ENCODE measurements around the gene XNDC1N.

XNDC1N gene

DNA sequence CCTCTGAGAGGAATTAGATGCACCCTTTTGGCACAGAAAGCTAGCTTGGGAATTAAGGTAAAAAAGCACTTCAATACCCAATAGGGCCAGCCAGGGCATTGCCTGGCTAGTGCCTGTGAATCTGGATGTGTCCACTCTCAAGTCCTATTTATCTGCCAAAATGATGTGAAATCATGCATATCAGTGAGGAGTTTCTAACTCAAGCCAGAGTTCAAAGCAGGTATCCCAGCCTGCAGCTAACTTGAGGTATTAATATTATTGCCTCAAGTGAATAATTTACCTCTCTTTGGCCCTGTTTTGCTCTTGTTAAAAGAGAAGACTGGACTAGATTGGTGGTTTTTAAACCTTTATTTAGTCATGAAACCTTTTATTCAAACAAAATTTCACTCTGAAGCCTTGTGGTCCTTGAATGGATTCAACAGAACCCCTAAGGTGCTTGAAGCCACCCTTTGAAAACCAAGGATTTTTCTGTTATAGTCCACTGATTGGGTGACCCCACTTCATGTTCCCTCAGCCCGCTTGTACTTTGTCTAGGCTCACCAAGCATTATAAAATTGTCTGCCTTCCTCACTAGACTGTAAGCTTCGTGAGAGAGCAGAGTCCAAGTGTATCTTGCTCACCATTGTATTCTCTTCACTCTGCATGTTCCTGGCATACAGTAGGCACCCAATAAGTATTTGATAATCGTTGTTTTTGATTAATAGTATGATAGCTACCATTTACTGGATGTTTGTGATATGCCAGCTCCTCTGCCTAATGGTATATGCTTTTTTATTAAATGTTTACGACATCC is 4.9 kb upstream of the XNDC1N start:
- Histone ChIP-seq H3K36me3 (ENCODE audit: control insufficient read depth, insufficient read depth, low read length) (no peaks in the 10 kb centered on the region), H3K9ac (no peak overlapping the region), H3K79me2 (peaks cover 7% of the 10 kb centered on the region), H2AFZ (no peak overlapping the region), H3K27ac (no peak overlapping the region), H3K4me2 (ENCODE audit: low read length) (no peak overlapping the region), H3K9me3 (ENCODE audit: control insufficient read depth, low read length) (no peaks in the 10 kb centered on the region), H3K27me3 (ENCODE audit: control insufficient read depth, insufficient read depth, low read length) (no peaks in the 10 kb centered on the region), H3K4me3 (ENCODE audit: low read depth, low read length) (no peak overlapping the region), H3K4me1 (peaks cover 6% of the 10 kb centered on the region)
- TF ChIP-seq, protein P1, sequence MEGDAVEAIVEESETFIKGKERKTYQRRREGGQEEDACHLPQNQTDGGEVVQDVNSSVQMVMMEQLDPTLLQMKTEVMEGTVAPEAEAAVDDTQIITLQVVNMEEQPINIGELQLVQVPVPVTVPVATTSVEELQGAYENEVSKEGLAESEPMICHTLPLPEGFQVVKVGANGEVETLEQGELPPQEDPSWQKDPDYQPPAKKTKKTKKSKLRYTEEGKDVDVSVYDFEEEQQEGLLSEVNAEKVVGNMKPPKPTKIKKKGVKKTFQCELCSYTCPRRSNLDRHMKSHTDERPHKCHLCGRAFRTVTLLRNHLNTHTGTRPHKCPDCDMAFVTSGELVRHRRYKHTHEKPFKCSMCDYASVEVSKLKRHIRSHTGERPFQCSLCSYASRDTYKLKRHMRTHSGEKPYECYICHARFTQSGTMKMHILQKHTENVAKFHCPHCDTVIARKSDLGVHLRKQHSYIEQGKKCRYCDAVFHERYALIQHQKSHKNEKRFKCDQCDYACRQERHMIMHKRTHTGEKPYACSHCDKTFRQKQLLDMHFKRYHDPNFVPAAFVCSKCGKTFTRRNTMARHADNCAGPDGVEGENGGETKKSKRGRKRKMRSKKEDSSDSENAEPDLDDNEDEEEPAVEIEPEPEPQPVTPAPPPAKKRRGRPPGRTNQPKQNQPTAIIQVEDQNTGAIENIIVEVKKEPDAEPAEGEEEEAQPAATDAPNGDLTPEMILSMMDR (IDR thresholded peaks at IDR 0.05) = no peak

DNA sequence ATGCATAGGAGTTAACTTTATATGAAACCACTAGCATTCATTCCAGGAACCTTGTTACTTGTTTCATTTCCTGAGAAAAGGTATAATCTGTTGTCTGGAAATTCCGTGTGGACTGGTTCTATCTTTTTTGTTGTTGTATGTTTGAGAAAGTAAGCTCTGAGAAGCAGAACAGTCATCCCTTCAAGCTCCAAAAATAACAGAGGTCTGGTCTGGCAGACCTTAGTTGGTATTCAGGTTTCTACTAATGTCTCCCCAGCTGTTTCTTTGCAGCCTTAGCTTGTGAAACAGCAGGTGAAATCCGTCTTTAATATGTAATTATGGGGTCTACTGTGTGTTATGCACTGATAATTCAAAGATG is 2.8 kb upstream of the XNDC1N start:
- H3K36me3 ChIP-seq (ENCODE audit: control insufficient read depth, insufficient read depth, low read length) = no peaks in the 10 kb centered on the region

DNA sequence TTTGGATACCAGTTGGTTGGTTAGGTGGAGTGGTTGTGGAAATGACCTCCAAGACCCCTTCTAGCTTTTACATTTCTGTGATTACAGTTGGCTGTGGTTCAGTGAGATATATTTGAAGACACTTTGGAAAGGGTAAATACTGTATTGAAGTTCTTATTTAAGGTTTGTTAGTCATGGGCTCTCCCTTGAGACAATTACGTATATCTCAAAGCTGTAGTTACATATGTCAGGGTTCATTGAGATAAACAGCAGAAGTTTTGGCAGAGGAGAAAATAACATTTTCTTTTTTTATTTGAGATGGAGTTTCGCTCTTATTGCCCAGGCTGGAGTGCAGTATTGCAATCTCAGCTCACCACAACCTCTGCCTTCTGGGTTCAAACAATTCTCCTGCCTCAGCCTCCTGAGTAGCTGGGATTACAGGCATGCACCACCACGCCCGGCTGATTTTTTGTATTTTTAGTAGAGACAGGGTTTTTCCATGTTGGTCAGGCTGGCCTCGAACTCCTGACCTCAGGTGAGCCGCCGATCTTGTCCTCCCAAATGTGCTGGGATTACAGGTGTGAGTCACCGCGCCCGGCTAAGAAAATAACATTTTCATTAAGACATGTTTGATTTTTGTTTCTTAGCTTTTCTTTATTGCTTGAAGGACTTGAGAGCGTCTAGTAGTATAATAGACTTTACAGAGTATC is 2.3 kb upstream of the XNDC1N start:
- no peak overlapping the region for H3K27ac ChIP-seq
- no peaks in the 10 kb centered on the region for H3K36me3 ChIP-seq (ENCODE audit: control insufficient read depth, insufficient read depth, low read length)
- H3K4me3 ChIP-seq (ENCODE audit: low read depth, low read length) = no peak overlapping the region
- peaks cover 19% of the 10 kb centered on the region for H3K79me2 ChIP-seq
- H2AFZ ChIP-seq = no peak overlapping the region
- H3K9me3 ChIP-seq (ENCODE audit: control insufficient read depth, low read length) = no peaks in the 10 kb centered on the region
- no peak overlapping the region for H3K4me2 ChIP-seq (ENCODE audit: low read length)
- TF ChIP-seq, protein P1 (IDR thresholded peaks at IDR 0.05) = no peak
- peaks cover 6% of the 10 kb centered on the region for H3K4me1 ChIP-seq
- no peaks in the 10 kb centered on the region for H3K27me3 ChIP-seq (ENCODE audit: control insufficient read depth, insufficient read depth, low read length)
- H3K9ac ChIP-seq = no peak overlapping the region

More for the DNA sequence above, 2.8 kb upstream of the XNDC1N start:
- Histone ChIP-seq H3K27ac (no peak overlapping the region), H3K4me2 (ENCODE audit: low read length) (no peak overlapping the region), H3K4me1 (peaks cover 6% of the 10 kb centered on the region), H3K9ac (no peak overlapping the region), H3K4me3 (ENCODE audit: low read depth, low read length) (no peak overlapping the region), H2AFZ (no peak overlapping the region), H3K79me2 (peaks cover 19% of the 10 kb centered on the region), H3K27me3 (ENCODE audit: control insufficient read depth, insufficient read depth, low read length) (no peaks in the 10 kb centered on the region), H3K9me3 (ENCODE audit: control insufficient read depth, low read length) (no peaks in the 10 kb centered on the region)
- TF ChIP-seq, protein P1 (IDR thresholded peaks at IDR 0.05) = no peak

DNA sequence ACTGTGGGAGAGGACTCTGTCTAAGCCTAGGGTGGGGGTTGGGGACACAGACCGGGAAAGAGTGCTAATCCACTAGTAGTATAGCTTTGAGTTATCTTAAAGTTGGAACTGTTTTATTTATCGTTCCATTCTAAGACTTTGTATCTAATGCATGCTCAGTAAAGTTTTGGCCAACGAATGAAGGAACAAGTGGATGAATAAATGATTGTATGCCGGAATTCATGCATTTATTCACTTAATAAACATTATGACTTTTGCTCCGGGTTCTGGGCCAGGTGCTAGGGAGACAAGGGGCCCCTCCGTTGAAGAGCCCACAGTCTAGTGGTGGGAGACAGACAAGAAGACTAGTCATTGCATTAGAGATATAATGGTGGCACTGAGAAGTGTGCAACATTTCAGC is 1.1 kb upstream of the XNDC1N start:
- Histone ChIP-seq H3K36me3 (ENCODE audit: control insufficient read depth, insufficient read depth, low read length) (no peaks in the 10 kb centered on the region), H3K27ac (peak overlapping the region; percentile 82), H3K9ac (no peak overlapping the region)

More for the DNA sequence above, 1.1 kb upstream of the XNDC1N start:
- peak overlapping the region; percentile 93 for H3K4me3 ChIP-seq (ENCODE audit: low read depth, low read length)
- no peak overlapping the region for H2AFZ ChIP-seq
- H3K27me3 ChIP-seq (ENCODE audit: control insufficient read depth, insufficient read depth, low read length) = no peaks in the 10 kb centered on the region
- H3K4me1 ChIP-seq = peaks cover 6% of the 10 kb centered on the region
- H3K4me2 ChIP-seq (ENCODE audit: low read length) = peak overlapping the region; percentile 87
- no peaks in the 10 kb centered on the region for H3K9me3 ChIP-seq (ENCODE audit: control insufficient read depth, low read length)
- TF ChIP-seq, protein P1 (IDR thresholded peaks at IDR 0.05) = no peak
- peaks cover 19% of the 10 kb centered on the region for H3K79me2 ChIP-seq
